ENCODE results near the gene CAD. TPM values are rescaled to one million over a fixed set of nuclear protein-coding genes. Genes with fewer than 3 reads are reported as not detected.

Gene CAD
- total RNA-seq, 4 donors from 2014 or later = 9.0 to 28.8 (median 17.4) TPM

DNA sequence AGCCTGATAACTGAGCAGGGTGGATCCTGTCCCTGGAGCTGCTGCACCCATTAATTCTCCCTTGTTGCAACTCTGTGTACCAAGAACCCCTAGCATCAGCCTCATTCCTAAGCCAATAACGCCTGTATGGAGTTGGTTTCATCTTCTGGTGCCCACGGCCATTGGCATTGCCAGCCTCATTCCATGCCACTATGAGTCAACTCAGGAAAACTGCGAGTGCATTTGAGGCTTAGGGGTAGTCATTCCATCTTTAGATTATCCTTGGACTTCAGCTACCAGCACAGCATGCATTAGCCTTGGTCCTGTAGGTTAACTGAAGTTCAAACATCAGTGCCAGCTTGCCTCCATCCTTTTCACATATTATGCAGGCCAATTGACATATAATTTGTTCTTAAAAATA is 63.7 kb downstream of the CAD start:
- DNase-seq (ENCODE audit: low spot score in 2 of 2) = no peak
- no peak overlapping the region for H3K4me3 ChIP-seq (ENCODE audit: low read depth, poor library complexity, severe bottlenecking)
- intact Hi-C loops (cut with DNase I; ENCODE audit: low total_unique reads) = loop anchor here (5.0 kb wide), 1 partner anchor 179 kb away; no protein-coding TSS in a partner anchor
- 58 to 65% methylated on average over 3 of the region's 3 CpGs for WGBS, 2 donors
- no peak for TF ChIP-seq POLR2A (IDR thresholded peaks at IDR 0.05)
- TF ChIP-seq, protein P1, sequence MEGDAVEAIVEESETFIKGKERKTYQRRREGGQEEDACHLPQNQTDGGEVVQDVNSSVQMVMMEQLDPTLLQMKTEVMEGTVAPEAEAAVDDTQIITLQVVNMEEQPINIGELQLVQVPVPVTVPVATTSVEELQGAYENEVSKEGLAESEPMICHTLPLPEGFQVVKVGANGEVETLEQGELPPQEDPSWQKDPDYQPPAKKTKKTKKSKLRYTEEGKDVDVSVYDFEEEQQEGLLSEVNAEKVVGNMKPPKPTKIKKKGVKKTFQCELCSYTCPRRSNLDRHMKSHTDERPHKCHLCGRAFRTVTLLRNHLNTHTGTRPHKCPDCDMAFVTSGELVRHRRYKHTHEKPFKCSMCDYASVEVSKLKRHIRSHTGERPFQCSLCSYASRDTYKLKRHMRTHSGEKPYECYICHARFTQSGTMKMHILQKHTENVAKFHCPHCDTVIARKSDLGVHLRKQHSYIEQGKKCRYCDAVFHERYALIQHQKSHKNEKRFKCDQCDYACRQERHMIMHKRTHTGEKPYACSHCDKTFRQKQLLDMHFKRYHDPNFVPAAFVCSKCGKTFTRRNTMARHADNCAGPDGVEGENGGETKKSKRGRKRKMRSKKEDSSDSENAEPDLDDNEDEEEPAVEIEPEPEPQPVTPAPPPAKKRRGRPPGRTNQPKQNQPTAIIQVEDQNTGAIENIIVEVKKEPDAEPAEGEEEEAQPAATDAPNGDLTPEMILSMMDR (IDR thresholded peaks at IDR 0.05) = no peak

DNA sequence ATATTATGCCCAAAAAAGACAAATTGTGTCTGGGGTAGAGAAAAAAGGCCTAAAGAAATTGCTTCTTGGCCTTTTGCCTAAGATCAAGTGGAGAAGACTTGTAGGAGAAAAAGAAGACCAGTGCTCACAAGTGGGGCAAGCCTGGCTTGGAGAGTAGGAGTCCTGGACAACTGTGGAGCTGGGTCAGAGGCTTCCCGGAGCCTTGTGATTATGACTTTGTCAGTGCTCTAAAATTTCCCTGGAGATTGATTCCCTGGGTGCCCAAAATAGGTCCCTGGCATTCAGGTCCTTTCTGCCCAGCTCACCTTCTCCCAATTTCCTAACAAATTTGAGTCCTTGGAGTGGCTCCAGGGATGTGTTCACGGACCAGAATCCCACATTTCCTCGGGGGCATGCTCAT is 64.3 kb downstream of the CAD start:
- intact Hi-C loops (cut with DNase I; ENCODE audit: low total_unique reads) = loop anchor here (5.0 kb wide), 1 partner anchor 179 kb away; no protein-coding TSS in a partner anchor
- H3K4me3 ChIP-seq (ENCODE audit: low read depth, poor library complexity, severe bottlenecking) = no peak overlapping the region
- TF ChIP-seq POLR2A (IDR thresholded peaks at IDR 0.05) = no peak
- TF ChIP-seq, protein P1 (IDR thresholded peaks at IDR 0.05) = no peak
- DNase-seq (ENCODE audit: low spot score in 2 of 2) = no peak
- WGBS, 2 donors = 61 to 68% methylated on average over 3 of the region's 3 CpGs

DNA sequence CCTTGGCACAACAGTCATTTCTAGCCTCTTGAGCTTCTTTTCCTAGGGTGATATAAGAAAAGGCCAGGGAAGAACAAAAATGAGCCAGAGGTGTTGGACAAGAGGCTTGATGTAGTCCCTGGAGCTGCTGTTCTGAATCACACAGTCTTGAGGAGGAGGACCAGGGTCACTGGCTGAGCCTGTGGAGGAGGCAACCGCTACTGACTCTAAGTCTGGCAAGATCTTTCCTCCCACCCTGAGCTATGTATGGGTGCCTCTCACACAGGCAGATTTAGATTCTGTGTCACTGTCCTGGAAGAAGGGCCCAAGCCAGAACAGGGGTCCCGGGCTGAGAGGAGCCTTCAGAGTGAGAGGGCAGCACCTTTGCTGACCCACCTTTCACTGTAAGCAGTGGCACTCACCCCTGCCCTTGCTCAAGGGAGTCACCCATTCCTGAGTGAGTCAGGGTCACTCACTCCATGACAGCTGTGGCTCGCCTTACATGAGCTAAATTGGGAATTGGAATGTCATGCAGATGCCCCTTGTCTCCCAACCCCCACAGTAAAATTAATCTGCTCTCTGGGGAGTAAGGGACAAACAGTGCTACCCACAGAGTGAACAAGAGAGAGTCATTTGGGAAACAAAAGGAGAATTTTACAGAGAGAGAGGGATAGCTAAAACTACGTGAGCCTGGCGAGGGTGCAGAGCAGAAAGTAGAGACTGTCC is 64.8 kb downstream of the CAD start, which contains the start of gene TRIM54:
TSS of gene TRIM54 (plus strand) at position 575 of the 705 bp plus-strand sequence. CDS start 303 bp downstream, outside the sequence.
- H3K4me3 ChIP-seq (ENCODE audit: low read depth, poor library complexity, severe bottlenecking) = no peak within 1 kb of the TSS
- intact Hi-C loops (cut with DNase I; ENCODE audit: low total_unique reads) = loop anchor here (5.0 kb wide), 1 partner anchor 180 kb away; no protein-coding TSS in a partner anchor
- WGBS, 2 donors = 52 to 57% methylated on average over 5 of the region's 5 CpGs
- TF ChIP-seq, protein P1 (IDR thresholded peaks at IDR 0.05) = no peak
- TF ChIP-seq POLR2A (IDR thresholded peaks at IDR 0.05) = no peak
- no peak for DNase-seq (ENCODE audit: low spot score in 2 of 2)

DNA sequence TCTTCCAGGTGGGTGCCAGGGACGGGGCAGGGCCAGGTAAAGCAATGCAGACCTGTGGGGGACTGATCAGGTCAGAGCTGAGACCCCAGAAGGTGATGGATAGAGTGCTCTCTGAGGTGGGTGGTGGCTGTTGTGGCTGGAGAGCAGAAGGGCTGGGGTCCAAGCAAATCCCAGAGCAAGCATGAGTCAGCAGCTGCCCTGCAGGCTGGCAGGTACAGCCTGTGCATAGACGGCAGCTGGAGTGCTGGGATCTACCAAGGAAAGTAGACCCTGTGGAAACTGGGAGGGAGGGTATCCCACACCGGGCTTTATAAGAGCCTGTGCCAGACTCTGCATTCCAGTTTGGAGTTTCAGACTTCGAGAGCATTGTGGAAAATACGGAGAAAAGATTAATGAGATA is 65.7 kb downstream of the CAD start:
- no peak overlapping the region for H3K4me3 ChIP-seq (ENCODE audit: low read depth, poor library complexity, severe bottlenecking)
- intact Hi-C loops (cut with DNase I; ENCODE audit: low total_unique reads) = loop anchor here (5.0 kb wide), 1 partner anchor 181 kb away; no protein-coding TSS in a partner anchor
- no peak for DNase-seq (ENCODE audit: low spot score in 2 of 2)
- no peak for TF ChIP-seq POLR2A (IDR thresholded peaks at IDR 0.05)
- TF ChIP-seq, protein P1 (IDR thresholded peaks at IDR 0.05) = no peak
- WGBS, 2 donors = 54 to 61% methylated on average over 5 of the region's 5 CpGs

DNA sequence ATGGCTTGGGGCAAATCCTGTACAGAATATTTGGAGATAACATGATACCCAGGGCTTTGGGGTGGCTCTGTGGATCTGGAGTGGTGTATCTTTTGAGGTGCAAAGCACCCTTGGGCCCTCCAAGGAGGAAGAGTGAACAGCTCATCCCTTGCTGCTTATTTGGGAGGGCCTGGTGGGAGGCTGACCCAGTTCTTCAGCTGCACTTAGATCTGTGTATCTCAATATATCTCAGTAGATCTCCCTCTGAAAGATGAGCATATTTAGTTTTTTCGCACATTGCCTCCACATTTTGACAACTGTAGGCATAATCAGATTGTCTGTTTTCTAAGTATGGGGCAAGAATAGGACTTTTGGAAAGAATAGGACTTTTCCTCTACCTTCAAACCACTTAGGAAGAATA is 67.8 kb downstream of the CAD start:
- no peak overlapping the region for H3K4me3 ChIP-seq (ENCODE audit: low read depth, poor library complexity, severe bottlenecking)
- DNase-seq (ENCODE audit: low spot score in 2 of 2) = no peak
- intact Hi-C loops (cut with DNase I; ENCODE audit: low total_unique reads) = loop anchor here (5.0 kb wide), 1 partner anchor 183 kb away; no protein-coding TSS in a partner anchor
- TF ChIP-seq POLR2A (IDR thresholded peaks at IDR 0.05) = no peak
- WGBS, 2 donors = 90 to 93% methylated on average over 1 of the region's 1 CpG

DNA sequence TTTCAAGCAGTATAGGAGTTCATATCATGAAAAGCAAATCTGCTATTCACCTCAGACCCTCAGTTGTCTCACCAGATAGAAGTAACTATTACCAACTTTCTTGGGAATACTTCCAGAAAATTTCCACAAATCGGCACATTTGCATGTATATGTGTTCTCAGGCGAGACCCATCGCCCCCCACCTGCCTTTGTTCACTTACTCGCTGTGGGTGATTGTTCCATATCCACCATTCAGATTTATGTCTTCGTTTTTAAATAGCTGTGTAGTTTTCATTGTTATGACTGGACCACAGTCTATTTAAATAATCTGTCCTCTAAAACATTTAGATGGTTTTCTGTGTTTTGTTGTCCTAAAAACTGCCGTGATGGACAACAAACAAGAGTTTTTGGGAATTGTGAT is 68.3 kb downstream of the CAD start:
- no peak overlapping the region for H3K4me3 ChIP-seq (ENCODE audit: low read depth, poor library complexity, severe bottlenecking)
- DNase-seq (ENCODE audit: low spot score in 2 of 2) = no peak
- intact Hi-C loops (cut with DNase I; ENCODE audit: low total_unique reads) = no loop called here
- TF ChIP-seq, protein P1 (IDR thresholded peaks at IDR 0.05) = no peak
- TF ChIP-seq POLR2A (IDR thresholded peaks at IDR 0.05) = no peak
- 76% methylated on average over 6 of the region's 6 CpGs for WGBS, 2 donors

Measured in lower leg skin (tissue), 4 donors.